GM19397 (cell line): ENCODE results near the gene POU2AF2.

Source experiments
- ATAC-seq: cut with Tn5 transposase; IDR thresholded peaks from one replicate; pipeline ENCODE4 v1.9.1; 2021; ENCODE audit warnings: mild to moderate bottlenecking, moderate library complexity; ENCODE audit not compliant: unreplicated experiment

POU2AF2 gene

DNA sequence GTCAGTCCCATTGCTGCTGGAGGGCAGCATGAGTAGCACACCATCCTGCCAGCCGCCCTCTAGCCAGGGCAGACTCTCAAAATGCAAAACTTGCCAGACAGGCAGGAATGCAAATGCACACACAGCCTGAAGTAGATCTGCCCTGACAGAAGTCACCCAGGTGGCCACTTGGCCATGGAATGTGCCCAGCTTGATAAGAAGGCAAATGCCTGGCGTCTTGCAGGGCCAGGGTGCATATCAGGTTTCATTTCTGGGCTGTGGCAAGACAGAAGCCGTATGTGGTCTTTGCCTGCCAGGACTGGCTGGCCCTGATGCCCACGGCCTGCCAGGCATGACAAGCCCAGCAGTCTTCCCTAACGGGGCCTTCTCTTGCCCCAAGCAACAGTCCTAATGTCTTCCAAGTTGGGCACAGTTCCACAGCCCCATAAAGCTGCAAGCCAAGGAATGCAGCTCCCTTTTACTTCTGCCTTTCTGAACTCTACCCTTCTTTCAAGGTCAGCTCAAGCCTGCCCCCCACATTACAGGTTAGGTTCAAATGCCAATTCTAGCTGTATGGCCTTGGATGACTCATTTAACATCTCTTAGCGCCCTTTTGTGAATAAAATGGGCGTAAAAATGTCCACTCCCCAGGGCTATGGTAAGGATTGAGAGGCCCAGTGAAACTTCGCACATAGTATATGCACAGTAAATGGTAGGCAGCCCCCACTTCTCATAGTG, 82.5 kb downstream of the POU2AF2 start:
- ATAC-seq, result no peak

DNA sequence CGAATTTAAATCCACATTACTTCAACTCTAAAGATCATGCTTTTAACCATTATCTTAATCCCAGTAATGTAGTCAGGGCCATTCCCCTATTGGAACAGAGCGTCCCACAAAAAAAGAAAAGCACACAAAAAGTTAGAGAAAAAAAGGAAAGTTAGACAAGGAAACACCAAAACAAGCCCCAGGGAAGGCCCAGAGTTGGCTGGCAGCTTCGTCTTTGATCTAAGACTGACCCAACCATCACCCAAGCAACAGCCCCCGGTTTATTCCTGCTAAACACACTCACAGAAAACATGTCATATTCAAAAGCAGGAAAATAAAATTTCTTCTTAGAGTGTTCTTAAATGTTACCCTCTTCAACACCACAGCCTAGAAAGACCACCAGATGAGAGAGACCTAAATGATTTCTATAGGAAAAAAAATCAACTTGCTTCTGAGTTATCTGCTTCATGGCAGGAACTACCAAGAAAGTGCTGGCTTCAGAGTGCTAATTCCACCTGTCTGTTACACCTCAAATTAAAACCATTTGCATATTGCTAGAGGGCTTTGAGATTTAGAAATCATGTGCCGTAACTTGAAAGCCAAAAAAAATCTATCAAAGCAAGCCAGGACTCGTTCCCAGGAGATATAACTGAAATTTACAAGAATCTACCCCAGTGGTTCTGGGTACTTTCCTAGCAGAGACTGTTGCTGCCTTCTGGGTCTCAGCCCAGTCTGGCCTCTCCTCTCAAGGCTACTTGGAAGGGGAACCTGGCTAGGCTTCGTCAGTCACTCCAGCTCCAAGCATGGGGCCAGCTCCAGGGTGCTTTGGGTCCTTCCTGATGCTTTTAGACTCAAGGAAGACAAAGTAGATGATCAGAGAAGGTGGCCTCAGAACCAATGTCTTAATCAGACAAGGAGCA, 84.0 kb downstream of the POU2AF2 start:
- no peak for ATAC-seq

DNA sequence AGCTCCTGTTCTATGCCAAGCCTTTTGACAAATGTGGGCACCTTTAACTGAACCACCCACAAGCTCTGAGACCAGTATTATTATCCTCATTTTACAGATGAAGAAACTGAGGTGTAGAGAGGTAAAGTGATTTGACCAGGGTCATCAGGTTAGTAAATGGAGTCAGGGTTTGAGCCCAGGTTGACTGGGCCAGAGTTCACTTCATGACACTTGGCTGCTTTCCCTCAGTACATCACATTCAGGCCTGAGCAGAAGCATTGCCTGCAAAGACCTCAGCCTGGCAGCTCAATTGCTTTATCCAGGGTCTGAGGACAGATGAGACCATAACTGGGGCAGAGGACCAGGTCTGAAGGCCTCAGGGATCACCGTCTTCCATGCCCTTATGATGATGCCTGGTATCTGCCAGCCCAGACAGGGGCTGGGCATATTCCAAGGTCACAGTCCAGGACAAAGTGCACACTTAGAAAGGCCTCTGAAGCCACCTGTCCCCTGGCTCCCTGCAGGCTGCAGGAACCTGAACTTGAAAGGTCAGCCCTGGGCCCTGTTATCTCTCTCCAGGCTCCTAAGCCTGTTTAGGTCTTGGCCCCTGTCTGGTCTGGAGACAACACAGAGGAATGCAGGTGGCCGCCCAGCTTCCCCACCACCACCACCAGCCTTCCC, 84.8 kb downstream of the POU2AF2 start:
- no peak for ATAC-seq

GRCh38 chr11:111331711-111332479, 86.4 kb downstream of the POU2AF2 start:
- no peak for ATAC-seq

GRCh38 chr11:111334532-111335502, 89.3 kb downstream of the POU2AF2 start:
- ATAC-seq, result no peak

DNA sequence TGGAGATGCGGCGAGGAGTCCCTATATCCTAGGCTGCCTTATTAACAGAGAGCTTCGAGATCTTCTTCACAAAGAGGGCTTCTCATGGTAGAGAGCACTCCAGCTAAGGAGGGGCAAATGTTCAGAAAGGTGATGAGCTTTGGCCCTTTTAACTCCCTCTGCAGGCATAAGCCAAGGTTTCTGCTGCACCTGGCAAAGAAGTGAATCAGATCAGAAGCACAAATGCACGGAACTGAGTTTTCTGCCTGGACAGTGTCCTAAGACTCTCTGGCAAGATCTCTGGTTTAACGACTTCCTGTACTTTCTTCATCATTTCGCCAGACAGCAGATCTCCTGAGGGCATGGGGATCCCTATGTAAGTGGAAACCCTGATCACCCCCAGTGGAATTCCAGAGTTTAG, 90.0 kb downstream of the POU2AF2 start:
- ATAC-seq, result no peak
